Keratinocyte (primary cell): ENCODE measurements around the gene CELF5. TPM values are rescaled to one million over a fixed set of nuclear protein-coding genes. Genes with fewer than 3 reads are reported as not detected.

Experiments used
- DNase-seq: peaks from one replicate; pipeline ENCODE4 v3.0.0-alpha.2; 2011; ENCODE audit warnings: low read depth, missing footprints, low spot score
- FAIRE-seq: peaks from 2 replicates; lab custom pipeline; 2011; peaks lifted over from hg19 to GRCh38; lab: Jason Lieb, UNC
- H2AFZ ChIP-seq: 2 replicates; pipeline ENCODE4 v1.6.0; 2012; ENCODE audit warnings: low read length, control low read depth, inconsistent platforms; ENCODE audit not compliant: control insufficient read depth
- H3K27ac ChIP-seq: 2 replicates; pipeline ENCODE4 v1.5.1; 2011; ENCODE audit warnings: low read length; ENCODE audit not compliant: control insufficient read depth, insufficient read depth
- H3K27me3 ChIP-seq: 3 replicates; pipeline ENCODE4 v1.6.0; 2011; ENCODE audit warnings: low read length; ENCODE audit not compliant: control insufficient read depth, insufficient read depth; ENCODE audit errors: extremely low read depth
- H3K36me3 ChIP-seq, 2 experiments: 2 replicates in 1 of 2; 3 replicates in 1 of 2; pipeline ENCODE4 v1.5.1; 2011; ENCODE audit warnings: low read length in 2 of 2, mild to moderate bottlenecking in 1 of 2; ENCODE audit not compliant: control insufficient read depth in 2 of 2, insufficient read depth in 2 of 2; ENCODE audit errors: extremely low read depth in 1 of 2
- H3K4me1 ChIP-seq: 3 replicates; pipeline ENCODE4 v1.5.1; 2011; ENCODE audit warnings: low read length; ENCODE audit not compliant: control insufficient read depth, insufficient read depth; ENCODE audit errors: extremely low read depth
- H3K4me2 ChIP-seq: 3 replicates; pipeline ENCODE4 v1.6.0; 2011; ENCODE audit warnings: low read depth, low read length; ENCODE audit not compliant: control insufficient read depth, insufficient read depth; ENCODE audit errors: extremely low read depth
- H3K4me3 ChIP-seq, 3 experiments: fragments of 200-600 bp in 1 of 3; sonication (generic) in 1 of 3; 2 replicates in 2 of 3; 3 replicates in 1 of 3; pipeline ENCODE4 v1.5.1; 2011 to 2016; ENCODE audit warnings: low read length in 3 of 3, mild to moderate bottlenecking in 3 of 3, control low read depth in 2 of 3, inconsistent platforms in 1 of 3, low read depth in 1 of 3, mixed read lengths in 1 of 3, mixed run types in 1 of 3, moderate library complexity in 1 of 3; ENCODE audit not compliant: control insufficient read depth in 2 of 3, insufficient read depth in 2 of 3; ENCODE audit errors: extremely low read depth in 1 of 3
- H3K79me2 ChIP-seq: 2 replicates; pipeline ENCODE4 v1.6.0; 2012; ENCODE audit warnings: low read length; ENCODE audit not compliant: control insufficient read depth, insufficient read depth
- H3K9ac ChIP-seq: 3 replicates; pipeline ENCODE4 v1.6.0; 2011; ENCODE audit warnings: low read length; ENCODE audit not compliant: control insufficient read depth, insufficient read depth; ENCODE audit errors: extremely low read depth
- H3K9me1 ChIP-seq: 3 replicates; pipeline ENCODE4 v1.6.0; 2011; ENCODE audit warnings: low read length; ENCODE audit not compliant: control insufficient read depth, insufficient read depth; ENCODE audit errors: extremely low read depth
- H3K9me3 ChIP-seq: 2 replicates; pipeline ENCODE4 v1.5.1; 2012; ENCODE audit warnings: low read depth, low read length; ENCODE audit not compliant: control insufficient read depth
- H4K20me1 ChIP-seq: 3 replicates; pipeline ENCODE4 v1.6.0; 2011; ENCODE audit warnings: low read length; ENCODE audit not compliant: control insufficient read depth, insufficient read depth; ENCODE audit errors: extremely low read depth
- EZH2 ChIP-seq: IDR thresholded peaks from one replicate; pipeline ENCODE4 v1.6.1; 2012; ENCODE audit warnings: inconsistent platforms, mild to moderate bottlenecking, low read length, moderate library complexity
- dilution Hi-C: fragments of 300-500 bp; cut with MboI; formaldehyde crosslinking; loops from one replicate; pipeline ENCODE4 v1.7.0; 2020; ENCODE audit warnings: low sequenced_read_pairs; ENCODE audit not compliant: extremely low pct_ligation_motif_present
- polyA plus RNA-seq, 5 experiments: library from polyadenylated mRNA; depleted of rRNA in 3 of 5; stranded (reverse) in 3 of 5; stranded (forward) in 1 of 5; unstranded in 1 of 5; fragments of >200 nt; gene quantifications; 1 replicate in 1 of 5; 2 replicates in 3 of 5; 3 replicates in 1 of 5; pipeline versions ENCODE4 v1.2.1 to v1.2.3, GENCODE V29; 2011 to 2012; ENCODE audit warnings: missing spikeins in 2 of 5, low read depth in 1 of 5, low replicate concordance in 1 of 5
- TF ChIP-seq, protein P1 (sequence below), 3 experiments: IDR thresholded peaks in 1 of 3; conservative IDR thresholded peaks in 1 of 3; optimal IDR thresholded peaks in 1 of 3; 2 replicates in 2 of 3; 3 replicates in 1 of 3; pipeline versions ENCODE3 to v1.5.1; 2011; ENCODE audit warnings: low read length in 3 of 3, mild to moderate bottlenecking in 3 of 3, moderate library complexity in 2 of 3, control low read depth in 1 of 3, inconsistent platforms in 1 of 3; ENCODE audit not compliant: insufficient read depth in 2 of 3; ENCODE audit errors: extremely low read depth in 1 of 3

Gene CELF5
- polyA plus RNA-seq, 1 donor (not counting 4 experiments of a cell fraction or from before 2014, with no cell fraction given) = 0.04 TPM

DNA sequence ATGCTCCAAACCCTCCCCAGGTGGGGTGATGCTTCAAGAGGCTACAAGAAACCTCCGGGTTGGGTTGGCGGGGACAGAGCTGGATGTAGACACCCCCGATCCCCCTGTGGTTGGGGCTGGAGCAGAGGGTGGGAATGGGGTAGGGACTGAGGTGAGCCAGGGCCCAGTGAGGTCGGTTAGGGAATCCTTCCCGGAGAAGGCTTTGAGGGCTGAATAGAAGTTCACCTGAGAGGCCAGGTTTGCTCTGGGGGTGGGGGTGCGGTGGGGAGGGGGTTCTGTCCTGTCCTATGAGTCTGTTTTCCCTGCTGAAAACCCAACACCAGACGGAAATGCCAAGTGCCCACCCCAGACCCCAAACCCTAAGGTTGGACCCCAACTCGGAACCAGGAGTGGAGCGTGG lies 69.1 kb downstream of the CELF5 start:
- Histone ChIP-seq H3K27ac (no peak overlapping the region), H3K4me1 (peaks cover 5% of the 10 kb centered on the region), H3K79me2 (no peaks in the 10 kb centered on the region), H2AFZ (no peak overlapping the region), H3K27me3 (peaks cover 16% of the 10 kb centered on the region), H3K36me3 (no peaks in the 10 kb centered on the region), H3K4me2 (no peak overlapping the region), H3K9me3 (no peaks in the 10 kb centered on the region), H3K4me3 (no peak overlapping the region), H4K20me1 (no peaks in the 10 kb centered on the region), H3K9ac (no peak overlapping the region), H3K9me1 (no peaks in the 10 kb centered on the region)
- FAIRE-seq = no peak
- TF ChIP-seq, protein P1, sequence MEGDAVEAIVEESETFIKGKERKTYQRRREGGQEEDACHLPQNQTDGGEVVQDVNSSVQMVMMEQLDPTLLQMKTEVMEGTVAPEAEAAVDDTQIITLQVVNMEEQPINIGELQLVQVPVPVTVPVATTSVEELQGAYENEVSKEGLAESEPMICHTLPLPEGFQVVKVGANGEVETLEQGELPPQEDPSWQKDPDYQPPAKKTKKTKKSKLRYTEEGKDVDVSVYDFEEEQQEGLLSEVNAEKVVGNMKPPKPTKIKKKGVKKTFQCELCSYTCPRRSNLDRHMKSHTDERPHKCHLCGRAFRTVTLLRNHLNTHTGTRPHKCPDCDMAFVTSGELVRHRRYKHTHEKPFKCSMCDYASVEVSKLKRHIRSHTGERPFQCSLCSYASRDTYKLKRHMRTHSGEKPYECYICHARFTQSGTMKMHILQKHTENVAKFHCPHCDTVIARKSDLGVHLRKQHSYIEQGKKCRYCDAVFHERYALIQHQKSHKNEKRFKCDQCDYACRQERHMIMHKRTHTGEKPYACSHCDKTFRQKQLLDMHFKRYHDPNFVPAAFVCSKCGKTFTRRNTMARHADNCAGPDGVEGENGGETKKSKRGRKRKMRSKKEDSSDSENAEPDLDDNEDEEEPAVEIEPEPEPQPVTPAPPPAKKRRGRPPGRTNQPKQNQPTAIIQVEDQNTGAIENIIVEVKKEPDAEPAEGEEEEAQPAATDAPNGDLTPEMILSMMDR (optimal IDR thresholded peaks at IDR 0.05 in 1 of 3, IDR thresholded peaks at IDR 0.05 in 1 of 3, conservative IDR thresholded peaks at IDR 0.05 in 1 of 3; ENCODE audit: extremely low read depth in 1 of 3, insufficient read depth in 2 of 3, low read length in 3 of 3) = no peak
- TF ChIP-seq EZH2 = no peak
- DNase-seq = no peak
- dilution Hi-C loops = no loop called here

DNA sequence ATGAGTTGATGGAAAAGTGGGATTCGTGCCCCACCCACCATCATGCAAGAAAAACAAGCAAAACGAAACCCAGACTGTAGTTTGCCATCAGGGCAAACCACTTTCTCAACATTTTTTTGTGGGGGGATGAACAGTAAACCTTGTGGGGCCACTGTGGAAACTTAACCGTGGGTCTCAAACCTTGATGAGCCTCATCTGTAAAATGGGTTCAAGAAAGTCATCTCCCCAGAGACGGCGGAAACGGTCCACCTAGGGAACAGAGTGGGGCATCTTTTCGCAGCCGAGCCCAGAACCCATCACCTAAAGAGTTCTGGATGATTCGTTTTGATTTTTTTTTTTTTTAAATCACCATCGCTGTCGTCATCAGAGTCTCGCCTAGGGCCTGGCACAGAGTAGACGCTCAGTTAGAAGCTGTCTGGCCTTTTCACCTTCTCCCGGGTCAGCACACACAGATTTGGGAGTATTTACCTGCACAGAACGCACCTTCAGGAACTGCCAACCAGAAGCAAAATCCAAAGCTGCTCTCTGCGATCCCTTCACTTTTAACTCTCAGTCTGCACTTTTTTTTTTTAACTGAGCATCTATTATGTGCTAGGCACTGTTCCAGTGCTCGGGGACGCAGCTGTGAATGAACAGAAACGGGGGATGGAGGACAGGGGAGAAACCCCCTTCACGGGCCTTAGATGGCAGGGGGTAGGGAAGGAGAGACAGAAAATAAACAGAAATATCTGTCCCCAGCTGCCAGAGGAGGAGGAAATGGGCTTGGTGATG lies 69.8 kb downstream of the CELF5 start:
- Histone ChIP-seq H3K27me3 (peaks cover 16% of the 10 kb centered on the region), H3K4me1 (peaks cover 5% of the 10 kb centered on the region), H3K4me3 (no peak overlapping the region), H3K27ac (no peak overlapping the region), H3K4me2 (no peak overlapping the region), H2AFZ (no peak overlapping the region), H3K79me2 (no peaks in the 10 kb centered on the region), H3K9ac (no peak overlapping the region), H3K9me3 (no peaks in the 10 kb centered on the region), H3K36me3 (no peaks in the 10 kb centered on the region), H3K9me1 (no peaks in the 10 kb centered on the region), H4K20me1 (no peaks in the 10 kb centered on the region)
- TF ChIP-seq, protein P1 (optimal IDR thresholded peaks at IDR 0.05 in 1 of 3, IDR thresholded peaks at IDR 0.05 in 1 of 3, conservative IDR thresholded peaks at IDR 0.05 in 1 of 3; ENCODE audit: extremely low read depth in 1 of 3, insufficient read depth in 2 of 3, low read length in 3 of 3) = no peak
- no peak for TF ChIP-seq EZH2
- dilution Hi-C loops = no loop called here
- FAIRE-seq (no peak), DNase-seq (no peak)
